GM19193 (cell line): ENCODE data around the gene SUPT5H.

Source experiments
- POLR2A ChIP-seq: IDR thresholded peaks from 4 replicates; pipeline ENCODE4 v1.6.1; 2011; ENCODE audit not compliant: insufficient read depth, insufficient read length; ENCODE audit errors: extremely low read depth

Gene SUPT5H

DNA sequence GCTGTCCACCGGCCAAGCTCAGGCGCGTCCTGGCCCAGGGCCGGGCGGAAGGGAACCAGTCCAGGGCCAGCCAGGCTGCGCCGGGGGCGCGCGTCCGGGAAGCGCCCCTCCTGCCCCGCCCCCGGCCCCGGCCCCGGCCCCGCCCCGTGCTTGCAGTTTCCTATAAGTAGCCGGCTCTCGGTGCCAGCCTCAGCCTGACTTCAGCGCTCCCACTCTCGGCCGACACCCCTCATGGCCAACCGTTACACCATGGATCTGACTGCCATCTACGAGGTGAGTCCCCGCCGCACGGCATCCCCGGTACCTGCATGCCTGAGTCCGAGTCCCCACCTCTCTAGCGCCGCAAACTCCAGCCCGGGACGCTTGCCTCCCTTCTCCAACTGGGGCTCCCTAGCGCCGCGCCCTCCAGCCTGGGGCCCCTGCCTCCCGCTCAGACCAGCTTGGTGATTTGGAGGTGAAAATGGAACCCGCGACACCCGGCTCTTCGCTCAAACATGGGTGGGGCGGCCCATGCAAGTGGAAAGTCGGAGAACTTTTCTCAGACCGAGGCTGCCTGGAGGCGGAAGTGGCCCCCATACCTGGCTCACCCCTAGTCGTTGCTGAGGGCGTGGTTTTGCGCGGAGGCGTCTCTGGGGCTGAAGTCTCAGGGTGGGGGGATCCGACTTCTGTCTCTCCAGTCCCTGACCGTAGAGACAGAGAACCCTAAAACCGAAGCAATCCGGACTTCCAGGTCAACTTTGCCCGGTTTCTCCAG is 38.5 kb upstream of the SUPT5H start, which contains the start of gene ZFP36:
Gene ZFP36 (plus strand): TSS at position 192 of the 754 bp plus-strand sequence. CDS start 58 bp downstream, at position 250.
- peak; percentile 100 for TF ChIP-seq POLR2A

DNA sequence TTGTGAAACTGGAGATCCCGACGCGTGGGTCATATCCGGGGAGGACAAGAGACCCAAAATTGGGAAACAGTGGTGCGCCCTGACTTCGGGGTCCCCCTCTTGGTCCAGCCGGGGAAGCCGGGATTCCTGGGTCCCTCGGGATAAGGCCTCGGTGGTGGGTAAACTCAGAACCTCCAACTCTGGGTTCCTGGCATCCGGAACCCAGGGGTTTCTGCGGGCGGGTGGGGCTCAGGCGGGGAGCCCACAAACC is 38.0 kb upstream of the SUPT5H start:
- TF ChIP-seq POLR2A = no peak

DNA sequence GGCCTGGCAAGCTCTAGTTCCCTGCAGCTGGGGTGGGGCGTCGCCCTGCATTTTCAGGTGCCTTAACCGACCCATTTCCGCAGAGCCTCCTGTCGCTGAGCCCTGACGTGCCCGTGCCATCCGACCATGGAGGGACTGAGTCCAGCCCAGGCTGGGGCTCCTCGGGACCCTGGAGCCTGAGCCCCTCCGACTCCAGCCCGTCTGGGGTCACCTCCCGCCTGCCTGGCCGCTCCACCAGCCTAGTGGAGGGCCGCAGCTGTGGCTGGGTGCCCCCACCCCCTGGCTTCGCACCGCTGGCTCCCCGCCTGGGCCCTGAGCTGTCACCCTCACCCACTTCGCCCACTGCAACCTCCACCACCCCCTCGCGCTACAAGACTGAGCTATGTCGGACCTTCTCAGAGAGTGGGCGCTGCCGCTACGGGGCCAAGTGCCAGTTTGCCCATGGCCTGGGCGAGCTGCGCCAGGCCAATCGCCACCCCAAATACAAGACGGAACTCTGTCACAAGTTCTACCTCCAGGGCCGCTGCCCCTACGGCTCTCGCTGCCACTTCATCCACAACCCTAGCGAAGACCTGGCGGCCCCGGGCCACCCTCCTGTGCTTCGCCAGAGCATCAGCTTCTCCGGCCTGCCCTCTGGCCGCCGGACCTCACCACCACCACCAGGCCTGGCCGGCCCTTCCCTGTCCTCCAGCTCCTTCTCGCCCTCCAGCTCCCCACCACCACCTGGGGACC is 37.6 kb upstream of the SUPT5H start:
- no peak for TF ChIP-seq POLR2A

DNA sequence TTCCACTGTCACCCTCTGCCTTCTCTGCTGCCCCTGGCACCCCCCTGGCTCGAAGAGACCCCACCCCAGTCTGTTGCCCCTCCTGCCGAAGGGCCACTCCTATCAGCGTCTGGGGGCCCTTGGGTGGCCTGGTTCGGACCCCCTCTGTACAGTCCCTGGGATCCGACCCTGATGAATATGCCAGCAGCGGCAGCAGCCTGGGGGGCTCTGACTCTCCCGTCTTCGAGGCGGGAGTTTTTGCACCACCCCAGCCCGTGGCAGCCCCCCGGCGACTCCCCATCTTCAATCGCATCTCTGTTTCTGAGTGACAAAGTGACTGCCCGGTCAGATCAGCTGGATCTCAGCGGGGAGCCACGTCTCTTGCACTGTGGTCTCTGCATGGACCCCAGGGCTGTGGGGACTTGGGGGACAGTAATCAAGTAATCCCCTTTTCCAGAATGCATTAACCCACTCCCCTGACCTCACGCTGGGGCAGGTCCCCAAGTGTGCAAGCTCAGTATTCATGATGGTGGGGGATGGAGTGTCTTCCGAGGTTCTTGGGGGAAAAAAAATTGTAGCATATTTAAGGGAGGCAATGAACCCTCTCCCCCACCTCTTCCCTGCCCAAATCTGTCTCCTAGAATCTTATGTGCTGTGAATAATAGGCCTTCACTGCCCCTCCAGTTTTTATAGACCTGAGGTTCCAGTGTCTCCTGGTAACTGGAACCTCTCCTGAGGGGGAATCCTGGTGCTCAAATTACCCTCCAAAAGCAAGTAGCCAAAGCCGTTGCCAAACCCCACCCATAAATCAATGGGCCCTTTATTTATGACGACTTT is 36.8 kb upstream of the SUPT5H start:
- TF ChIP-seq POLR2A = peak; percentile 58

DNA sequence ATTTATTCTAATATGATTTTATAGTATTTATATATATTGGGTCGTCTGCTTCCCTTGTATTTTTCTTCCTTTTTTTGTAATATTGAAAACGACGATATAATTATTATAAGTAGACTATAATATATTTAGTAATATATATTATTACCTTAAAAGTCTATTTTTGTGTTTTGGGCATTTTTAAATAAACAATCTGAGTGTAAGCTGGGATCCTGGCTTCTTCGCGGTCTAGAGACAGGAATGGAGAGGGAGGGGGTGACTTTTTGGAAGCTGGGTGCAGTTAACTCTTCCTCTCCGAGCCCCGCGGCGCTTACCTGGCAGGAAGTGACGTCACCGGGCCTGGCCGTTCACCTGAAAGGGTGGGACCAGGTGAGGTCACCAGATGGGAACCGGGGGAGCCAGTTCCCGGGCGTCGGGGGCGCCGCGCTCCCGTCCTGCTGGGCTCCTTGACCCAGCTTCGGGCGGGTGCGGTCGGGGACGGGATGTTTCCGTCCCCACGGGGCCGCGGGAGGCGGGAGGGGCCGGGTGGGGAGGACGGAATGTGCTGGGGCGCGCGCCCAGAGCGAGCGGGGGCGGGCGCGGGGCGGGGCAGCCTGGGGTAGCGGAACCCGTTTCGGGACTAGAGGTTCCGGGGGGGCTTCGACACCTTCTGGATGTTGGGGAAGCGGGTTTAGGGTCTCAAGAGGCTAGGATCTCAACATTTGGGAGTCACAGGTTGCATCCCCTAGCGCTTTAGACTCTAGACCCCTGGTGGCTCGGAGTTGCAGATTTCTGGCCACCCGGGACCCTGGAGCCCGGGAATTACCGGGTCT is 36.0 kb upstream of the SUPT5H start:
- TF ChIP-seq POLR2A = peak; percentile 88

DNA sequence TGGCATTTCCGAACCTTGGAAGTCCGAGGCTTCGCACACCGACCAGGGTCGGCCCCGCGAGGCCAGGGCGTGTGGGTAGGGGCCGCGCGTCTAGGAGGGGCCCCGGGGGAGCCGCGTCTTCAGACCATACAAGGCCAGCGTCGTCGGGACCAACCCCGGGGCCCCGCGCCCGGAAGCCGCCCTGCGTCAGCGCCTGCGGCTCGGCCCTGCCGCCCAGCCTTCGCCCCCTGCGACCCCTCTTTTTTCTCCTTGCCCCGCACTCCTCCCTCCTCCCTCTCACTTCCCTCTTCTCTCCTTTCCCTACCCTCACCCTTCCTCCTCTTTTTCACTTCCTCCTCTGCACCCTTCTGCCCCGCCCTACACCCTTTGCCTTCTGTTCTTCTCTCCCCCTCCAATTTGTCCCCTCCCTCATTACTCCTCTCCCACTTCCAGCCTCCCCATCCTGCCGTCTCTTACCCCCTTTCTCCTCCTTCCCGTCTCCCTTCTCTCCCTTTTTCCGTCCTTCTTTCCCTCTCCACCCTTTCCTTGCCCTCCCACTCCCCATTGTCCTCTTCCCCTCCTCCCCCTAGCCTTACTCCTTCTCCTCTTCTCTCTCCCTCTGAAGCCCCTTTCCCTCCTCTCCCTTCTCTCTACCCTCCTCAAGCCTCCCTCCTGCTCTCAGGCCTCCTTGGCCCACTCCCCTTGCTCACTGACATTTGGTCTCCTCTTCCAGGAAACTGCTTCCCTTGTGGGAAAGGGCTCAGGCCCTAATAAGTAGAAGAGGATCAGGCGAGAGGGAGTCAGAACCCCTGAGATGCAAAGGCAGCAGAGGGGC is 35.2 kb upstream of the SUPT5H start:
- no peak for TF ChIP-seq POLR2A

DNA sequence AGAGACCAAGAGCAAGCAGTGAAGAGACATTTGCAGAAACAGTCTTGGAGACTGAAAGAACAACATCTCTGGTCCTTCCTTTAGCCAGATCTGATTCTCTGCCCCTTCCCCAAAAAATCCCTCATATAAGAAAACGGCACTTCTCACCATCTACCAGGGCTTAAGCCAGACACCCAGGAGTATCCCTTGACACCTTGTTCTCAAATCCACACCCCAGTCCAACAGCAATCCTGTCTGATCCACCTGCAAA is 34.6 kb upstream of the SUPT5H start:
- TF ChIP-seq POLR2A = no peak

DNA sequence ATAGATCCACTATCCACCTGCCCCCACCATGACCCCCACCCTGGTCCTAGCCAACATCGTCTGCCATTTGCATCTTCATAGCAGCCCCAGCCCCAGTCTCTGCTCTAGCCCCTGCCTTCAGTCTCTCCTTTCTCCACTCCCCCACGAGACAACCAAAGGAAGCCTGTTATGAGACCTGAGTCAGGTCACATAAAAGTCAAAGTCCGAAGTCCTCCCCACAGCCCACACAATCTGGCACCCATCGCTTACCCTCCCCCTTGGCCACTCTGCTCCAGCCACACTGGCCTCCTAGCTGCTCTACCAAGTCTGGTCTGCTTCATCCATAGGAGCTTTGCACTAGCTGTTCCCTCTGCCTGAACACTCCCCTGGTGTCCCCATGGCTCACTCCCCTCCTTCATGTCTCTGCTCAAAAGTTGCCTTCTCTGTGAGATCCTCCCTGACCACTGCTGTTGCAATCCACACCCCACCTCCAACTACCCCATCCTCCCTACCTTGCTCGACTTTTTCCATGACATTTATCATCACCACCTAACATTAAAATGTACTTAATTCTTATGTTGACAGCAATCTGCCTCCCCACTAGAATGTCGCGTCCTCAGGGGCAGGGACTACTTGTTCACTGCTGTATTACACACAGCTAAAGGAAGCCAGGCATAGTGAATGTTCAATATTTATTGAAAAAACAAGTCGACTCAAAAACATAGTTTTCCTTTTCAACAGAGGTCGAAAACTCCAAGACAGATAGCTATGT is 34.1 kb upstream of the SUPT5H start:
- TF ChIP-seq POLR2A = peak; percentile 58

DNA sequence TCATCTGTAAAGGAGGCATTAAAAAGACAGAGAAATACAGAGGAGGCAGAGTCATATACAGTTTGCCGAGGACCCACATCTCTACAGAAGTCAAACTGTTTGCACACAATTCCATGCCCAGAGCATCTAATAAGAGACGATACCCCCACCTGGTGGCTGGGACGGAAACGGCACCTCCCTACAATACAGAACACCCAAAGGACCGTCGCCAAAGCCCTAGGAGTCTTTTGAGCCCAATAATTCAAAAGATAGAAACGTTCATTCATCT is 33.6 kb upstream of the SUPT5H start:
- TF ChIP-seq POLR2A = no peak

DNA sequence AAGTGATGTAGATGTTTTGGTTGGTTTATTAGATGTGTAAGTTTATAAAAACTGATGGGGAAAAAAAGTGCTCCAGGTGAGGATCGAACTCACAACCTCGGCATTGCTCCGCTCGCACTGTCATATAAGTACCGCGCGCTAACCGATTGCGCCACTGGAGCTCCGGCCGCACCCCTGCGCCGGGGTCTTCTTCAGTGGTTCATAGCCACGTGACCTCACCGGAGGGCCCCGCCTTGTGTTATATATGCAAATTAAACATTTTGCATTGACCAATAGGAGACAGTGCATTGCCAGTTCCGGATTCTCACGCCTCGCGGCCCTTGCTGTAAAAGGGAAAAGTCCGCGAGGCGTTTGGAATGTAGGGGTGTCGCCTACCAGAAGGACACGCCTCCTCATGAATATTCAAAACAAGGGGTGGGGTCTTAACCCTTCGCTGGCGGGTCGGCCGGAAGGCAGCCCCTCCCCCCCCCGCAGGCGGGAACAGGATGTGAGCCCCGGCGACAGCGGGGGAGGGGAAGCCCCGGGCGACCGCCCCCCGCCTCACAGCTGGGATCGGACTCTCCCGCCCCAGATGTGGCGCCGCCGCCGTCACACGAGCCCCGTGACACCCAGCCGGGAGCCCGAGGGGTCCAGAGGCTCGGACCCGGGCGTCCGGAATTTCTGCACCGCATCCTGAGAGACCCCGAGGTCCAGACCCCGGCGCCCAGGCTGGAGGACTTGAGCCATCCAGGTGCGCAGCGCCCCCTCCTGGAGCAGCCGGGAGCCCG is 33.1 kb upstream of the SUPT5H start, which contains the start of gene PLEKHG2:
Gene PLEKHG2 (plus strand): TSS at position 570 of the 767 bp plus-strand sequence. CDS start 1,418 bp downstream, outside the sequence.
- peak; percentile 97 for TF ChIP-seq POLR2A

DNA sequence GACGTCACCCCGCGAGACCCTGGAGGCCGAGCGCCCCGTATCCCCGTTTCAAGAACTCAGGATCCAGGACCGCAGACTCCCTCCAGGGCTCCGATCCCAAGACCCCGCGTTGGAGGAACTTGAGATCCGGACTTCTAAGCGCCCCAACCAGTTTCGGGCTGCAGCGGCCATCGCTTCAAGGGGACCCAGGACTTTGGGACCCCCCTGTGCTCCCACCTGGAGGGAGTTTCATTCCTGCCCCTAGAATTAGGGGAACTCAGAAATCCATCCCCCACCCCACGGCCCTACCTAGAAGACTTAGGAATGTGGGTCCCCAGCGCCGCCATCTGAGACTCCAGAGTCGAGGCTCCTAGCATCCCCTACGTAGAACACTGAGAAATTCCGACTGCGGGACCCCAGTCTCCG is 32.5 kb upstream of the SUPT5H start:
- no peak for TF ChIP-seq POLR2A

DNA sequence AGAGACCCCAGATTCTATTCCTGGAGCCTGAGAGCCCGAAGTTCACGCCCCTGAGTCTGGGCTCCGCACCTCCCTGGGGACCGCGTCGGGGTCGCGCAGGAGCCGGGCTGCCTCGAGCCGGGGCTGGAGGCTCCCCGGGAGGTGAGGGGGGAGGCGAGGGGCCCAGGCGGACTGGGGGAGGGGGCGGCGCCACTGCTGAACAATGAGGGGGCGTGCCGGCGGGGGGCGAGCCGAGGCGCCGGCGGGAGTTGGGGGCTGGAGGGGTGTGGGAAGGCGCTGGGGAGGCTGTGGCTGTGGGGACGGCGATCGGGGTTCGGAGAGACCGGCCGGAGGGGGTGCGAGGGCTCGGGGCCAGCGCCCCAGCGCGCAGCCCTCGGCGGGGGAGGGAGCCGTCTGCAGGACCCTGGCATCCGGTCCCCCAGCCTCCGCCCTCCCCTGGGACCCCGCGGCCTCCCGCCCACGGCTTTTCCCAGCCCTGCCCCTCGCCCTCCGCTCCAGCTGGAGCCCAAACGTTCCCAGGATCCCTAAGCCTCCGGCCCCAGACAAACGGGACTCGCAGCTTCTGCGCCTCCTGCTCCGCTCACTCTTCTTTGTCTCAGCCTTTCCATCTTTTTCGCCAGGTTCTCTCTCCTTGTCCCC is 32.0 kb upstream of the SUPT5H start:
- TF ChIP-seq POLR2A = no peak
